Measurements from ENCODE around the gene PRRC2B. TPM values are rescaled to one million over a fixed set of nuclear protein-coding genes. Genes with fewer than 3 reads are reported as not detected.
A peak's percentile ranks its signal among the peaks of the same experiment; 100 is the strongest.

PRRC2B gene
- total RNA-seq, 1 experiment from 2014 or later = 200 TPM

- H3K27ac ChIP-seq (ENCODE audit: low read length) = no peak overlapping the region
- H3K4me3 ChIP-seq (ENCODE audit: low read depth in 2 of 2, low read length in 2 of 2) = no peak overlapping the region
- no peaks in the 10 kb centered on the region for H3K9me3 ChIP-seq (ENCODE audit: control insufficient read depth, insufficient read depth, low read depth, low read length)
- no peaks in the 10 kb centered on the region for H3K27me3 ChIP-seq (ENCODE audit: control insufficient read depth, insufficient read depth, low read length)
- peaks cover 12% of the 10 kb centered on the region for H3K36me3 ChIP-seq (ENCODE audit: control insufficient read depth, insufficient read depth, low read length)
- TSS peak; percentile 40 for BruUV-seq (replicated peaks)
- TF ChIP-seq POLR2AphosphoS5 (IDR thresholded peaks at IDR 0.05; ENCODE audit: low read depth, low read length) (no peak), TCF7L2 (IDR thresholded peaks at IDR 0.05; ENCODE audit: low read depth, low read length) (no peak), CTCF (IDR thresholded peaks at IDR 0.05) (no peak), SIN3A (IDR thresholded peaks at IDR 0.05; ENCODE audit: borderline replicate concordance, insufficient read depth, low read depth, low read length) (no peak), REST (IDR thresholded peaks at IDR 0.05; ENCODE audit: insufficient read depth in 1 of 2, low read depth in 2 of 2, low read length in 1 of 2) (no peak)
- ATAC-seq (no peak), DNase-seq (ENCODE audit: low read depth, low spot score) (no peak)
- ChIA-PET POLR2A (no interaction called here), CTCF (no interaction called here)
- intact Hi-C loops (cut with micrococcal nuclease; ENCODE audit: unreplicated experiment) (no loop called here), in situ Hi-C loops (cut with HindIII; ENCODE audit: low pct_unique_long_range_greater_than_20kb, low sequenced_read_pairs) (no loop called here)
- H3K4me1 ChIP-seq (ENCODE audit: control insufficient read depth, insufficient read depth, low read length) = no peaks in the 10 kb centered on the region
These were observed 47.6 kb downstream of the PRRC2B start for GRCh38 chr9:131441441-131441840.

GRCh38 chr9:131442351-131442750 is 48.5 kb downstream of the PRRC2B start:
- no peak overlapping the region for H3K4me3 ChIP-seq (ENCODE audit: low read depth in 2 of 2, low read length in 2 of 2)
- H3K27me3 ChIP-seq (ENCODE audit: control insufficient read depth, insufficient read depth, low read length) = no peaks in the 10 kb centered on the region
- ATAC-seq (no peak), DNase-seq (ENCODE audit: low read depth, low spot score) (no peak)
- H3K9me3 ChIP-seq (ENCODE audit: control insufficient read depth, insufficient read depth, low read depth, low read length) = no peaks in the 10 kb centered on the region
- H3K36me3 ChIP-seq (ENCODE audit: control insufficient read depth, insufficient read depth, low read length) = peaks cover 9% of the 10 kb centered on the region
- in situ Hi-C loops (cut with HindIII; ENCODE audit: low pct_unique_long_range_greater_than_20kb, low sequenced_read_pairs) = no loop called here
- intact Hi-C loops (cut with micrococcal nuclease; ENCODE audit: unreplicated experiment) = no loop called here
- TF ChIP-seq SIN3A (IDR thresholded peaks at IDR 0.05; ENCODE audit: borderline replicate concordance, insufficient read depth, low read depth, low read length) (no peak), TCF7L2 (IDR thresholded peaks at IDR 0.05; ENCODE audit: low read depth, low read length) (no peak), CTCF (IDR thresholded peaks at IDR 0.05) (no peak), POLR2AphosphoS5 (IDR thresholded peaks at IDR 0.05; ENCODE audit: low read depth, low read length) (no peak), REST (IDR thresholded peaks at IDR 0.05; ENCODE audit: insufficient read depth in 1 of 2, low read depth in 2 of 2, low read length in 1 of 2) (no peak)
- no peaks in the 10 kb centered on the region for H3K4me1 ChIP-seq (ENCODE audit: control insufficient read depth, insufficient read depth, low read length)
- BruUV-seq (replicated peaks) = no TSS peak
- CTCF ChIA-PET = interaction anchor here (0.6 kb wide), 1 partner anchor 81 kb away, joined by 3 read pairs; no protein-coding TSS in a partner anchor
- H3K27ac ChIP-seq (ENCODE audit: low read length) = no peak overlapping the region
- POLR2A ChIA-PET = no interaction called here

All from Panc1 (cell line).